Psoas muscle (tissue), 8 donors: ENCODE measurements around the gene ADGRG6. TPM values are rescaled to one million over a fixed set of nuclear protein-coding genes. Genes with fewer than 3 reads are reported as not detected.
A peak's percentile ranks its signal among the peaks of the same experiment; 100 is the strongest.

Experiments
- ATAC-seq, 4 donors: fragments of 200-7000 bp; cut with Tn5 transposase; one replicate each; pipeline ENCODE4 v1.9.1; 2020; ENCODE audit warnings: moderate library complexity in 3 of 4, mild to moderate bottlenecking in 2 of 4
- DNase-seq, 2 donors: peaks; one replicate each; pipeline ENCODE4 v3.0.0-alpha.2; 2020
- H3K27ac ChIP-seq: fragments of 200-600 bp; one replicate; pipeline ENCODE4 v1.8.0; 2022
- H3K27me3 ChIP-seq, 3 donors: fragments of 200-600 bp in 1 of 3; one replicate each; pipeline versions ENCODE4 v1.6.1 to v1.8.0; 2013 to 2022; ENCODE audit warnings: low read length in 2 of 3, mild to moderate bottlenecking in 2 of 3, moderate library complexity in 1 of 3; ENCODE audit not compliant: insufficient read depth in 3 of 3
- H3K36me3 ChIP-seq, 2 donors: fragments of 200-600 bp in 1 of 2; one replicate each; pipeline versions ENCODE4 v1.6.1 to v1.8.0; 2013 to 2022; ENCODE audit warnings: low read depth in 1 of 2, mild to moderate bottlenecking in 1 of 2, moderate library complexity in 1 of 2; ENCODE audit not compliant: insufficient read depth in 1 of 2
- H3K4me1 ChIP-seq: fragments of 200-600 bp; one replicate; pipeline ENCODE4 v1.8.0; 2022
- H3K4me3 ChIP-seq: fragments of 200-600 bp; one replicate; pipeline ENCODE4 v1.8.0; 2022; ENCODE audit warnings: mild to moderate bottlenecking
- H3K9me3 ChIP-seq: fragments of 200-600 bp; one replicate; pipeline ENCODE4 v1.8.0; 2022
- WGBS, 3 donors: extraction: QIAGEN DNeasy Blood & Tissue Kit; methylation state at CpG; one replicate each; pipeline versions ENCODE4 v1.1.6 to v1.1.7; 2013; 5-methylcytosine and 5-hydroxymethylcytosine counted together
- intact Hi-C, 2 donors: fragments of 100-400 bp; cut with DNase I; formaldehyde crosslinking; loops; one replicate each; pipeline versions ENCODE4 v1.11.0 to v1.14.2; 2022
- polyA plus RNA-seq, 3 donors: library from polyadenylated mRNA; stranded (reverse); fragments of 200-250 nt; gene quantifications; one replicate each; pipeline ENCODE4 v1.2.3, GENCODE V29; 2013
- total RNA-seq, 4 donors: library from RNA; stranded (reverse); fragmentation: NEBNext Ultra II Directional in 2 of 4; extraction: Animal tissue kit (Norgen Biotek cat#: 25700) in 2 of 4; gene quantifications; one replicate each; pipeline versions ENCODE4 v1.2.1 to v1.2.4, GENCODE V29; 2021 to 2023
- TF ChIP-seq, protein P1 (sequence below): fragments of 200-600 bp; IDR thresholded peaks from one replicate; pipeline ENCODE4 v1.8.0; 2022; ENCODE audit warnings: antibody characterized with exemption
- donor health status: healthy with polysubstance abuse.
- donor health status: DM: no; HTN: no; CAD: no; lungs with moderate emphysema.
- donor health status: Bipolar disorder and iron deficiency.
- donor health status: healthy.
- donor health status: DM: yes; HTN: yes; CAD: no.
- donor health status: DM: no; HTN: no; CAD: no.
- donor health status: DM: no; HTN: no; CAD: no.
- donor health status: DM: yes; HTN: yes; CAD: no.

The ADGRG6 gene
- total and polyA plus RNA-seq, 7 donors = 0.32 to 2.3 (median 0.59) TPM

DNA sequence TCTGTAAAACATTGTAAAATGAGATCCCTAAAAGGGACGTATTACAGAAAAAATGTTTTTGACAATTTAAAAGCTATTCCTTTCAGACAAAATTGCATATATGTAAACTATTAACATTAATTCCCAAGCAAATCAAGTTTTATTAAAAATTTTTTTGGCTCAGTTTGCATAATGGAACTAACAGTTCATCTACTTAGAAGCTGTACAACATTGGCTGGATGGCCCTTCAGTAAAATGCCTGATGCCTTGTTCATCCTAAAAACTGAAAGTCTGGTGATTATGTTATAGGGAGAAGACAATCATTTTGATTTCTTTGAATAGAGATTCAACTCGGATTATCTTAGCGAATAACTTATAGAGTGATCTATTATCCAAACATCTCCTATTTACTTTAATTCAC lies 52.8 kb downstream of the ADGRG6 start:
- intact Hi-C loops = no loop called here
- no peaks in the 10 kb centered on the region for H3K9me3 ChIP-seq
- no peak overlapping the region for H3K4me3 ChIP-seq
- 88 to 95% (median 91%) methylated on average over 3 of the region's 3 CpGs for WGBS, 3 donors
- ATAC-seq (no peak), DNase-seq (no peak)
- no peaks in the 10 kb centered on the region for H3K36me3 ChIP-seq
- TF ChIP-seq, protein P1, sequence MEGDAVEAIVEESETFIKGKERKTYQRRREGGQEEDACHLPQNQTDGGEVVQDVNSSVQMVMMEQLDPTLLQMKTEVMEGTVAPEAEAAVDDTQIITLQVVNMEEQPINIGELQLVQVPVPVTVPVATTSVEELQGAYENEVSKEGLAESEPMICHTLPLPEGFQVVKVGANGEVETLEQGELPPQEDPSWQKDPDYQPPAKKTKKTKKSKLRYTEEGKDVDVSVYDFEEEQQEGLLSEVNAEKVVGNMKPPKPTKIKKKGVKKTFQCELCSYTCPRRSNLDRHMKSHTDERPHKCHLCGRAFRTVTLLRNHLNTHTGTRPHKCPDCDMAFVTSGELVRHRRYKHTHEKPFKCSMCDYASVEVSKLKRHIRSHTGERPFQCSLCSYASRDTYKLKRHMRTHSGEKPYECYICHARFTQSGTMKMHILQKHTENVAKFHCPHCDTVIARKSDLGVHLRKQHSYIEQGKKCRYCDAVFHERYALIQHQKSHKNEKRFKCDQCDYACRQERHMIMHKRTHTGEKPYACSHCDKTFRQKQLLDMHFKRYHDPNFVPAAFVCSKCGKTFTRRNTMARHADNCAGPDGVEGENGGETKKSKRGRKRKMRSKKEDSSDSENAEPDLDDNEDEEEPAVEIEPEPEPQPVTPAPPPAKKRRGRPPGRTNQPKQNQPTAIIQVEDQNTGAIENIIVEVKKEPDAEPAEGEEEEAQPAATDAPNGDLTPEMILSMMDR = no peak
- no peaks in the 10 kb centered on the region for H3K27me3 ChIP-seq
- H3K4me1 ChIP-seq = no peaks in the 10 kb centered on the region
- H3K27ac ChIP-seq = no peak overlapping the region

DNA sequence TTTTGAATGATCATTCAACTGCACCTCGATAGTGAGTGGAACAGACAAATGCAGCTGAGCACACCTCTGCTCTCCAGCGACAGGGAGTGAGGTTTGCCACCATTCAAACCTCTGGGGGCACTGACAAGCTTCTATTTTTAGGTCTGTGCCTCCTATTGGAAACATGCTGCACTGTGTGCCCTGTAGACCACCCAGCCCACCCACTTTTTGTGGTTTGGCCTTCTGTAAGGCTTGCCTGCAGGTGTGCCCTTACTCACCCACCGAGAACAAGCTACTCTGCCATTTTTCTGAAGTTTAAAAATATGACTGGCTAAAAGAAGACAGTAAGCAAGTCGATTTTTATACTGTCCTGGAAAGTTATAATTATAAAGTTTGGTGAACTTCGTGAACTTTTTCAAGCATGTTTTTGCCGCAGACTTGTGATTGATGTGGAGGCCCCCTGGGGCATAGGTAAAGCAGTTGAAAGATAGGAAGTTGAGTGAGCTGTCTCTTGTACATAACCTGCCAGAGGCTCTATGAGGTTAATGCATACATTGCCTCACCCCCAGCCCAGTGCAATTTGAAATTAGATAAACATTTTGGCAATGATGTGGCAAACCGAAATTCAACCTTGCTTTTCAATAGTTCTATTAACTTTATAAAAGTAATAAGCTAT lies 53.8 kb downstream of the ADGRG6 start:
- H3K4me3 ChIP-seq = no peak overlapping the region
- H3K9me3 ChIP-seq = no peaks in the 10 kb centered on the region
- H3K4me1 ChIP-seq = no peaks in the 10 kb centered on the region
- intact Hi-C loops = no loop called here
- TF ChIP-seq, protein P1 = no peak
- WGBS, 3 donors = 64 to 65% (median 65%) methylated on average over 7 of the region's 7 CpGs
- no peak overlapping the region for H3K27ac ChIP-seq
- no peak for ATAC-seq
- no peak for DNase-seq
- H3K27me3 ChIP-seq = no peaks in the 10 kb centered on the region
- no peaks in the 10 kb centered on the region for H3K36me3 ChIP-seq

DNA sequence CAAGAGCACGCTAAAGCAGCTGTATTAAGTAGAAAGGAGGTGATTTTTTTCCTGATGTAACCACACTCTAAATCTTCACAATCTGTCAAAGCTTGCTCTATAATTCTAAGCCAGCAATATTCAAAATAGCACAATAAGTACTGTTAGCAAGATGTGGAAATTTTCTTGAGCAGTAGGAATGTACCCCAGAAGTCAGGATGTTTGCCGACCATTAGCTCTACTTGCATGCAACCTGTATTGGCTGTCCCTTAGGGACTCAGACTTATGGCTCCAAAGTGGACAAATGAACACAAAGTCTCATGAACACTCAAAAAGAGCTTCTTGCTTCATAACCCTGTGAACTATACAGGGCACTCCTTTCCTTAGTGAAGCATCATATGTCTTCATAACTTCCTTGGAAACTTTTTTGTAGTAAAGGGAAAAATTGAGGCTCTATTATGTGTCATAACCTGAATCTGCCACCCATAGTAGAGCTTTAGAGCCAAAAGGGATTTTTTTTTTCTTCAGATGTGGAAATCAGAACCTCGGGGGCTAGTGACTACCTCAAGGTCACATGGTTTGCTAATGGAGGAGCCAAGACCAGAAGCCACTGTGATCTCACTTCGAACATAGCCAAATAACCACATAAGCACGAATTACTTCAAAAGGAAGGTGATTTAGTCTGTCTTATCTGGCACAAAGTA lies 54.5 kb downstream of the ADGRG6 start:
- ATAC-seq (peak in 2 of 4 donors; percentile 54 to 55), DNase-seq (no peak)
- Histone ChIP-seq H3K4me3 (no peak overlapping the region), H3K27me3 (peaks cover 0 to 2% (median 0%) of the 10 kb centered on the region in 3 donors), H3K9me3 (no peaks in the 10 kb centered on the region), H3K4me1 (no peaks in the 10 kb centered on the region), H3K27ac (no peak overlapping the region), H3K36me3 (no peaks in the 10 kb centered on the region)
- intact Hi-C loops = no loop called here
- TF ChIP-seq, protein P1 = no peak
- 60 to 72% (median 67%) methylated on average over 5 of the region's 5 CpGs for WGBS, 3 donors

DNA sequence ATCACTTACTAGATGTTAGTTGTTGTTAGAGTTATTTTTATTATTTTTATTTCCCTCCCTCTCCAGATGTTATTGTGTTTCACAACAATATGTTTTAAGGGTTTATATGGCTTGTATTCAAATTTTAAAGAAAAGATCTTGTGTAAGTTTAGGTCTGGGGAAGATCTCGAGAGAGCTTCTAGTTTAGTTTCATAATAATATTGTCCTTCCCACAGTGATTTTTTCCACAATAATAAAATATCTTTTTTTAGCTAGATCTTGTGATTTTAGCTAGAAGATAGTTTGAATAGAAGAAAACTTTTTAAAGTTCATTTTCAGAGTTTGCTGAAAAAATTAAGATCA lies 55.0 kb downstream of the ADGRG6 start:
- intact Hi-C loops = no loop called here
- TF ChIP-seq, protein P1 = no peak
- Histone ChIP-seq H3K27ac (no peak overlapping the region), H3K4me1 (no peaks in the 10 kb centered on the region), H3K9me3 (no peaks in the 10 kb centered on the region), H3K36me3 (no peaks in the 10 kb centered on the region), H3K4me3 (no peak overlapping the region), H3K27me3 (peaks cover 0 to 3% (median 0%) of the 10 kb centered on the region in 3 donors)
- no peak for ATAC-seq
- no peak for DNase-seq
- 67 to 95% (median 80%) methylated on average over 1 of the region's 1 CpG for WGBS, 3 donors
